ENCODE measurements around the gene PLEKHA1.

Gene PLEKHA1

GRCh38 chr10:122368502-122369254 is 5.8 kb upstream of the PLEKHA1 start:
- no peak overlapping the region for H3K4me3 ChIP-seq (ENCODE audit: low read depth, low read length)
- no peak for TF ChIP-seq CTCF (IDR thresholded peaks at IDR 0.05; ENCODE audit: insufficient read depth, low read length, missing control alignments)
- ChIA-PET CTCF (interaction anchor here (0.8 to 2.1 kb wide), 3 partner anchors 11 to 89 kb away, joined by 3 to 4 read pairs (median 3); no protein-coding TSS in a partner anchor), POLR2A (no interaction called here)
- no peak for DNase-seq (ENCODE audit: low read depth, low spot score)

DNA sequence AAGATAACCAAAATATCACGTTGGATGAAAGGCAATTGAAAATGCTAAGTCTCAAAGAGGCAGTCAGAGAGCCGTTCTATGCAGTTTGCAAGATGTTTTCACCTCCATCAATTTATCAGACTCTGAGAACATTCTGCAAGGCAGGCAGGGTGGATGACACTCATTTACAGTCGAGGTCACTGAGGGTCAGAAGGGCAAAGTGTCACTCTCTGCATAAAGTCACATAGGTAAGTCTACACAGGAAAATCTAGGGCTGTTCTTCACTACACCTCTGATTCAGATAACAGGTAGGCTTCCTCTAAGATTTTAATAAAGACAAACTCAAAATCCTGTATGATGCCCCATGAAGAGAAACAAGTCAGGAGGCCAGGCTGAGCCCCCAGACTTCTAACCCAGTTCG is 1.4 kb upstream of the PLEKHA1 start:
- CTCF ChIA-PET = interaction anchor here (1.1 to 3.0 kb wide), 5 partner anchors 13 to 193 kb away, joined by 3 to 16 read pairs (median 4); no protein-coding TSS in a partner anchor
- DNase-seq (ENCODE audit: low read depth, low spot score) = no peak
- no peak overlapping the region for H3K4me3 ChIP-seq (ENCODE audit: low read depth, low read length)
- POLR2A ChIA-PET = interaction anchor here (1.3 kb wide), 1 partner anchor 28 kb away, joined by 5 read pairs; no protein-coding TSS in a partner anchor
- TF ChIP-seq CTCF (IDR thresholded peaks at IDR 0.05; ENCODE audit: insufficient read depth, low read length, missing control alignments) = no peak

- ChIA-PET POLR2A (interaction anchor here (0.6 to 1.3 kb wide), 5 partner anchors 9 to 95 kb away, joined by 3 to 5 read pairs (median 4); no protein-coding TSS in a partner anchor), CTCF (interaction anchor here (1.2 to 3.0 kb wide), 6 partner anchors 11 to 192 kb away, joined by 3 to 16 read pairs (median 6); no protein-coding TSS in a partner anchor)
- DNase-seq (ENCODE audit: low read depth, low spot score) = no peak
- TF ChIP-seq CTCF (IDR thresholded peaks at IDR 0.05; ENCODE audit: insufficient read depth, low read length, missing control alignments) = no peak
- H3K4me3 ChIP-seq (ENCODE audit: low read depth, low read length) = peak overlapping the region; percentile 70
Measured at GRCh38 chr10:122373721-122374120, 787 bp upstream of the PLEKHA1 start.

DNA sequence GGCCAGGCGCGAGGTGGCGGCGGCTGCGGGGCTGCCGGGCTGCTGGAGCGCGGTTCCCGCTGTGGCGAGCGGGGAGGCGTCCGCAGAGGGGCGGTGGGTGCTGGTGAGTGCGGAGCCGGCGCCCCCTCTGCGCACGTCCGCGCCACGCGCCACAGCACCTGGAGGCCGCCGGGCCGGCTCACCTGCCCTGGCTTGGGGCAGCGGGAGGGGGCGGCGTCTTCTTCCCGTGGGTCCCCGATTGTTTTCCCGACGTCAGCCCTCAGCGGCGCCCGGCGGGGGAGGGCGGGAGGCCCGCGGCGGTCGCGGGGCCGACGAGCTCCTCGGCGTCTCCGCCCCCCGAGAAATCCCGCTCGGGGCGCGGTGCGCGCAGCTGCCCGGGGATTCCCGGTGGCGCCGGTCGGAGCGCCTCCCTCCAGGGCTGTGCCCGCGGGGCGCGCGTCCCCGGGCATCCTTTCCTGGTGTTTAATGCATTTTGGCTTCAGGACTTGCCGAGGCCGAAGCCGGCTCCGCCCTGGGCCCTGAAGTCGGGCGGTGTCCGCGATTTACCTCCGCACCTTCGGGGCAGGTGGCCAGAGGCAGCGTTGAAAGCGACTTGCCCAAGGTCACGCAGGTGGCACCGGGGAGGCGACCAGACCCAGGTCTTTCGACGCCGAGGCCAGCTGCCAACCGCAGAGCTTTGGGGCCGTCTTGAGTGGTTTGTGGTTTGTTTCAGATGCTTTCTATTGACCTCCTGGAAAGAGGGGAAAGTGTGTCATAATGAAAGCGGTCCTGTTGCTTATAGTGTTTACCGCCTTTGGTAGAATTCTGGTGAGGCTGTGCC is 561 bp downstream of the PLEKHA1 start:
- TF ChIP-seq CTCF (IDR thresholded peaks at IDR 0.05; ENCODE audit: insufficient read depth, low read length, missing control alignments) = no peak
- DNase-seq (ENCODE audit: low read depth, low spot score) = no peak
- POLR2A ChIA-PET = interaction anchor here (0.9 to 1.2 kb wide), 2 partner anchors 16 to 94 kb away, joined by 3 read pairs; no protein-coding TSS in a partner anchor
- H3K4me3 ChIP-seq (ENCODE audit: low read depth, low read length) = peak overlapping the region; percentile 78
- CTCF ChIA-PET = interaction anchor here (1.0 to 3.0 kb wide), 8 partner anchors 12 to 191 kb away, joined by 3 to 16 read pairs (median 4); no protein-coding TSS in a partner anchor

- ChIA-PET CTCF (interaction anchor here (1.0 to 3.0 kb wide), 3 partner anchors 59 to 82 kb away, joined by 3 to 16 read pairs (median 3); no protein-coding TSS in a partner anchor), POLR2A (no interaction called here)
Measured at GRCh38 chr10:122375679-122376160, 1.2 kb downstream of the PLEKHA1 start.

More at GRCh38 chr10:122375679-122376160, 1.2 kb downstream of the PLEKHA1 start:
- H3K4me3 ChIP-seq (ENCODE audit: low read depth, low read length) = peak overlapping the region; percentile 78
- TF ChIP-seq CTCF (IDR thresholded peaks at IDR 0.05; ENCODE audit: insufficient read depth, low read length, missing control alignments) = no peak
- DNase-seq (ENCODE audit: low read depth, low spot score) = no peak
